ENCODE measurements around the gene OPTC. TPM values are rescaled to one million over a fixed set of nuclear protein-coding genes. Genes with fewer than 3 reads are reported as not detected.

The OPTC gene
- total RNA-seq, 3 donors from 2014 or later = not detected

DNA sequence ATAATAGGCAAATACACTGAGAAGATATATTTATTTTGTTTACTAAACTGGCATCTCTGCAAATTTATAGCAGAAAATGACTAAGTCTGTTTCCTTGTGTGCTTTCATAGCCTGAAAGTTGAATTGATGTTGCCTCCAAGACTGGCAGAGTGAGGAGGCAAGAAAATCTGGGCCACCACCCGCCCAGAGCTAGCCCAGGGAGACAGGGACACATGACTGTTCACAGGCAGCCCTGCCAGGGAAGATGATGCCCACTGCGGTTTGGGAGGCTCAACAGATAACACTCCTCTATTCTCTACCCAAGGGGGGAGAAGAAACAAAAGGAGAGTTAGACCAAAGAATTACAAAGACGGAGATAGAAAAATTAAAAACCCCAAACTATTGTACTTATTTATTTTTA lies 37.1 kb downstream of the OPTC start:
- Histone ChIP-seq H3K4me1 (no peaks in the 10 kb centered on the region), H3K9me3 (no peaks in the 10 kb centered on the region), H3K4me3 (no peak overlapping the region), H3K36me3 (no peaks in the 10 kb centered on the region), H3K27ac (no peak overlapping the region), H3K27me3 (no peaks in the 10 kb centered on the region)
- intact Hi-C loops (cut with DNase I; ENCODE audit: low total_unique reads) = loop anchor here (5.0 kb wide), 1 partner anchor 879 kb away; no protein-coding TSS in a partner anchor
- TF ChIP-seq, protein P1, sequence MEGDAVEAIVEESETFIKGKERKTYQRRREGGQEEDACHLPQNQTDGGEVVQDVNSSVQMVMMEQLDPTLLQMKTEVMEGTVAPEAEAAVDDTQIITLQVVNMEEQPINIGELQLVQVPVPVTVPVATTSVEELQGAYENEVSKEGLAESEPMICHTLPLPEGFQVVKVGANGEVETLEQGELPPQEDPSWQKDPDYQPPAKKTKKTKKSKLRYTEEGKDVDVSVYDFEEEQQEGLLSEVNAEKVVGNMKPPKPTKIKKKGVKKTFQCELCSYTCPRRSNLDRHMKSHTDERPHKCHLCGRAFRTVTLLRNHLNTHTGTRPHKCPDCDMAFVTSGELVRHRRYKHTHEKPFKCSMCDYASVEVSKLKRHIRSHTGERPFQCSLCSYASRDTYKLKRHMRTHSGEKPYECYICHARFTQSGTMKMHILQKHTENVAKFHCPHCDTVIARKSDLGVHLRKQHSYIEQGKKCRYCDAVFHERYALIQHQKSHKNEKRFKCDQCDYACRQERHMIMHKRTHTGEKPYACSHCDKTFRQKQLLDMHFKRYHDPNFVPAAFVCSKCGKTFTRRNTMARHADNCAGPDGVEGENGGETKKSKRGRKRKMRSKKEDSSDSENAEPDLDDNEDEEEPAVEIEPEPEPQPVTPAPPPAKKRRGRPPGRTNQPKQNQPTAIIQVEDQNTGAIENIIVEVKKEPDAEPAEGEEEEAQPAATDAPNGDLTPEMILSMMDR (IDR thresholded peaks at IDR 0.05) = no peak
- no peak for TF ChIP-seq POLR2A (IDR thresholded peaks at IDR 0.05)
- TF ChIP-seq POLR2AphosphoS5 (IDR thresholded peaks at IDR 0.05) = no peak
- no peak for DNase-seq (ENCODE audit: low spot score in 2 of 2)

DNA sequence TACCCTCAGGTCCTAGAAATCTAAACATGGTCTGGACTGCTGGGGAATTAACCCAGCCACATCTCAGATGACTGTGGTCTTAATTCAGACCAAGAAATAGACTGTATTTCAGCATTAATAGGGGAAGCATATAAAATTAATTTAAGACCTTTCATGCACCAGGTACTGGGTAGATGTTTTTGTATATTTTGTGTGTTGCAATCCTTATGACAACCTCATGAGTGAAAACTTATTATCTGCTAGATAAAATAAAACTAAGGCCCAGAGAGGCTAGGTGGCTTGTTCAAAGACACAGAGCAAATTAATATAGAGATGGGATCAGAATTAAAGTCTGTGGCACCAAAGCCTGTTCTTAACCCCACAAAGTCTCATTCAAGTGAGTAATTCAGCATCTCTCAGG lies 40.1 kb downstream of the OPTC start:
- no peak for DNase-seq (ENCODE audit: low spot score in 2 of 2)
- Histone ChIP-seq H3K27me3 (no peaks in the 10 kb centered on the region), H3K4me3 (no peak overlapping the region), H3K9me3 (no peaks in the 10 kb centered on the region), H3K4me1 (no peaks in the 10 kb centered on the region), H3K27ac (peak overlapping the region in 1 of 2 donors; percentile 26), H3K36me3 (no peaks in the 10 kb centered on the region)
- intact Hi-C loops (cut with DNase I; ENCODE audit: low total_unique reads) = loop anchor here (5.0 kb wide), 1 partner anchor 882 kb away; no protein-coding TSS in a partner anchor
- TF ChIP-seq, protein P1 (IDR thresholded peaks at IDR 0.05) = no peak
- no peak for TF ChIP-seq POLR2AphosphoS5 (IDR thresholded peaks at IDR 0.05)
- TF ChIP-seq POLR2A (IDR thresholded peaks at IDR 0.05) = no peak

DNA sequence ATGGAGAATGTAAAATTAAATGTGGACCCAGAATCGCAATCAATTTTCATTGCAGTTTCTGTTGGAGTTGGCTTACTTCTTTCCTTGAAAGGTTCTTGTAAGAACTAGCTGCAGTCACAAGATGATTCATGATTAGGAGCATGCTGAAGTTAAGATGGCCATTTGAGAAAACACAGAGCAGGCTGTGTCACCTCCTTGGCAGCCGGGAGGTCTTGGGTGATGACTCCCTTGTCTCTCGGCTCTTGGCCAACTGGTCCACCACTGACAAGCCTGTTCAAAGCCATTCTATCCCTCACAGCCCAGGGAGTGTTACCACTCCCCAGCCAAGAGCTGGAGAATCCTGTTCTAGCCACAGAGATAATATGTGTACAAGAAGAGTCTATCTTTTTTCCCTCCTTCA lies 40.6 kb downstream of the OPTC start:
- peak overlapping the region in 1 of 2 donors; percentile 26 for H3K27ac ChIP-seq
- intact Hi-C loops (cut with DNase I; ENCODE audit: low total_unique reads) = loop anchor here (5.0 kb wide), 1 partner anchor 882 kb away; no protein-coding TSS in a partner anchor
- H3K4me1 ChIP-seq = no peaks in the 10 kb centered on the region
- no peaks in the 10 kb centered on the region for H3K27me3 ChIP-seq
- DNase-seq (ENCODE audit: low spot score in 2 of 2) = peak; percentile 40 to 61
- TF ChIP-seq, protein P1 (IDR thresholded peaks at IDR 0.05) = no peak
- peak; percentile 19 to 75 (median 44) for TF ChIP-seq POLR2AphosphoS5 (IDR thresholded peaks at IDR 0.05)
- no peaks in the 10 kb centered on the region for H3K9me3 ChIP-seq
- no peaks in the 10 kb centered on the region for H3K36me3 ChIP-seq
- H3K4me3 ChIP-seq = no peak overlapping the region

DNA sequence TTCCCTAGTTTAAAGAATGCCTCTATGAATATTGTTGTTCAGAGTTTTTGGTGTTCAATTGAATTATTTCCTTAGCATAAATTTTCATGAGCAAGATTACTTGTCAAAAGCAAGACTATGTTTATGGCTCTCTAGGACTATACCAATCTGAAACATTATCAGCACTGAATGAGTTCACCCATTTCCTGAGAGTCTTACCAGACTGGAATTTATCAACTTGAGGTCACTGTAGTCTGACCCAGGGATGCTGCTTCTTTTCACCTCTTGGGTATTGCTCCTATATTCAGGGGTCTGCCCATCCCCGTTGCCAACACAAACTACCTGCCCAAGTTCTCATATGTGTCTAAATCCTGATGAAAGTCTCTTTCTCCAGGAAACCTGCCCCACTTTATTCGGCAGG lies 42.6 kb downstream of the OPTC start:
- no peaks in the 10 kb centered on the region for H3K9me3 ChIP-seq
- no peak overlapping the region for H3K27ac ChIP-seq
- no peaks in the 10 kb centered on the region for H3K36me3 ChIP-seq
- no peaks in the 10 kb centered on the region for H3K27me3 ChIP-seq
- H3K4me1 ChIP-seq = no peaks in the 10 kb centered on the region
- H3K4me3 ChIP-seq = no peak overlapping the region
- no peak for DNase-seq (ENCODE audit: low spot score in 2 of 2)
- intact Hi-C loops (cut with DNase I; ENCODE audit: low total_unique reads) = no loop called here
- TF ChIP-seq, protein P1 (IDR thresholded peaks at IDR 0.05) = no peak

DNA sequence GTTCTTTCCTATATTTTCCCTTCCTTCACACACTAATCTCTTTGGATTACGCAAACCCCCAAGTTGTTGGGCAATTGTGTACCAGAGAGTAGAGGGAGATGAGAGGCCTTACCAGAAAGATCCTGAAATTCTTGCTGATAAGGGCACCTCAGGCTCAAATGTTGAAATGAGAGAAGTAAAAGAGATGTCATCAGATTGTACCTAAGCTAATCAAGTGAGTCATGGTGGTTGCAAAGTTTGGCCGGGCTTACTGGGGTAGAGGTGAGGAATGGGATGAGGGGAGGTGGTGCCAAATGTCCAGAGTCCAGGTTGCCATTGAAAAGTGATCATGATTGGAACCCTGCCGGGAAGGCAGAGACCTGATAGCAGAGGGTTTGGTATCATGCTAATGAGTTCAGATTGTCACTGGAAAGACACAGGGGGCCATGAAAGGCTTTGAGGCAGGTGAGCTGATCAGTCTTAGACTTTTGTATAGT lies 43.1 kb downstream of the OPTC start:
- intact Hi-C loops (cut with DNase I; ENCODE audit: low total_unique reads) = no loop called here
- no peaks in the 10 kb centered on the region for H3K4me1 ChIP-seq
- H3K27me3 ChIP-seq = no peaks in the 10 kb centered on the region
- TF ChIP-seq POLR2A (IDR thresholded peaks at IDR 0.05) (no peak), POLR2AphosphoS5 (IDR thresholded peaks at IDR 0.05) (no peak)
- TF ChIP-seq, protein P1 (IDR thresholded peaks at IDR 0.05) = no peak
- H3K4me3 ChIP-seq = no peak overlapping the region
- no peak for DNase-seq (ENCODE audit: low spot score in 2 of 2)
- no peaks in the 10 kb centered on the region for H3K36me3 ChIP-seq
- no peak overlapping the region for H3K27ac ChIP-seq
- no peaks in the 10 kb centered on the region for H3K9me3 ChIP-seq

All from breast epithelium (tissue), 4 donors.